Endothelial cell of umbilical vein (primary cell): ENCODE results near the gene MYO1E. TPM values are rescaled to one million over a fixed set of nuclear protein-coding genes. Genes with fewer than 3 reads are reported as not detected.
A peak's percentile ranks its signal among the peaks of the same experiment; 100 is the strongest.

ENCODE experiments used
- BruUV-seq: library from RNA; stranded (reverse); fragments of 400-500 nt; replicated peaks from 2 replicates; lab custom pipeline; 2021; lab: Mats Ljungman, UMichigan
- CTCF ChIA-PET: fragments of 300-600, 350-600 bp; sonication (Branson Sonifier 250); formaldehyde crosslinking; loops from one replicate; lab custom pipeline; 2021; ENCODE audit warnings: antibody characterized with exemption, inconsistent platforms; lab: Charles Lee
- POLR2A ChIA-PET: fragments of 300-600, 350-600 bp; sonication (Branson Sonifier 250); formaldehyde crosslinking; loops from one replicate; lab custom pipeline; 2021; ENCODE audit warnings: antibody characterized with exemption, inconsistent platforms; lab: Charles Lee
- DNase-seq: peaks from one replicate; pipeline ENCODE4 v3.0.0-alpha.2; 2011; ENCODE audit warnings: low read depth, low spot score
- FAIRE-seq: peaks from 2 replicates; lab custom pipeline; 2011; peaks lifted over from hg19 to GRCh38; lab: Jason Lieb, UNC
- H2AFZ ChIP-seq: 2 replicates; pipeline ENCODE4 v1.6.0; 2012; ENCODE audit warnings: low read depth, low read length, control low read depth, inconsistent platforms
- H3K27ac ChIP-seq: 2 replicates; pipeline ENCODE4 v1.5.1; 2011; ENCODE audit warnings: low read depth, mild to moderate bottlenecking, control low read depth, low read length, moderate library complexity; ENCODE audit not compliant: insufficient read depth
- H3K27me3 ChIP-seq, 2 experiments: 2 replicates each; pipeline versions ENCODE4 v1.6.0 to v1.6.1; 2011; ENCODE audit warnings: low read length in 2 of 2, mixed read lengths in 1 of 2; ENCODE audit not compliant: control insufficient read depth in 2 of 2, insufficient read depth in 2 of 2
- H3K36me3 ChIP-seq, 2 experiments: 2 replicates in 1 of 2; 3 replicates in 1 of 2; pipeline ENCODE4 v1.5.1; 2011; ENCODE audit warnings: low read length in 2 of 2, mild to moderate bottlenecking in 1 of 2, moderate library complexity in 1 of 2; ENCODE audit not compliant: control insufficient read depth in 2 of 2, insufficient read depth in 2 of 2; ENCODE audit errors: extremely low read depth in 1 of 2
- H3K4me1 ChIP-seq: 3 replicates; pipeline ENCODE4 v1.5.1; 2011; ENCODE audit warnings: mild to moderate bottlenecking, low read length; ENCODE audit not compliant: control insufficient read depth, insufficient read depth; ENCODE audit errors: extremely low read depth
- H3K4me2 ChIP-seq: 2 replicates; pipeline ENCODE4 v1.6.1; 2011; ENCODE audit warnings: low read length, control low read depth, mixed read lengths; ENCODE audit not compliant: insufficient read depth
- H3K4me3 ChIP-seq, 3 experiments: fragments of 200-600 bp in 1 of 3; sonication (generic), shearing (Covaris generic) in 1 of 3; replicated peaks in 1 of 3; 2 replicates each; pipeline ENCODE4 v1.5.1; 2011 to 2016; ENCODE audit warnings: control low read depth in 3 of 3, low read length in 3 of 3, mild to moderate bottlenecking in 2 of 3, inconsistent platforms in 1 of 3, low read depth in 1 of 3, moderate library complexity in 1 of 3; ENCODE audit not compliant: insufficient read depth in 1 of 3
- H3K79me2 ChIP-seq: 2 replicates; pipeline ENCODE4 v1.6.0; 2012; ENCODE audit warnings: low read length, inconsistent platforms; ENCODE audit not compliant: control insufficient read depth, insufficient read depth
- H3K9ac ChIP-seq: replicated peaks from 2 replicates; pipeline ENCODE3; 2011; ENCODE audit warnings: low read length, control low read depth; ENCODE audit not compliant: insufficient read depth; ENCODE audit errors: extremely low read depth
- H3K9me1 ChIP-seq: replicated peaks from 3 replicates; pipeline ENCODE4 v1.6.0; 2011; ENCODE audit warnings: mild to moderate bottlenecking, low read length; ENCODE audit not compliant: control insufficient read depth, insufficient read depth; ENCODE audit errors: extremely low read depth
- H3K9me3 ChIP-seq: replicated peaks from 2 replicates; pipeline ENCODE4 v1.5.1; 2012; ENCODE audit warnings: low read length, inconsistent platforms; ENCODE audit not compliant: control insufficient read depth, insufficient read depth
- H4K20me1 ChIP-seq: replicated peaks from 2 replicates; pipeline ENCODE3; 2011; ENCODE audit warnings: mild to moderate bottlenecking, low read length; ENCODE audit not compliant: control insufficient read depth, insufficient read depth; ENCODE audit errors: extremely low read depth
- CTCF ChIP-seq, 2 donors: IDR thresholded peaks; 1 replicate in 1 of 2; 2 replicates in 1 of 2; pipeline ENCODE4 v1.5.1; 2011; ENCODE audit warnings: low read length in 2 of 2, mild to moderate bottlenecking in 2 of 2, moderate library complexity in 2 of 2, control low read depth in 1 of 2, inconsistent platforms in 1 of 2, low read depth in 1 of 2; ENCODE audit not compliant: insufficient read depth in 1 of 2; ENCODE audit errors: extremely low read depth in 1 of 2
- EZH2 ChIP-seq: IDR thresholded peaks from 2 replicates; pipeline ENCODE4 v1.6.1; 2012; ENCODE audit warnings: borderline replicate concordance, low read depth, mild to moderate bottlenecking, moderate library complexity, low read length, inconsistent platforms; ENCODE audit not compliant: severe bottlenecking
- FOS ChIP-seq: IDR thresholded peaks from 2 replicates; pipeline ENCODE4 v1.6.1; 2011; ENCODE audit warnings: mild to moderate bottlenecking, low read length, moderate library complexity, borderline replicate concordance; ENCODE audit not compliant: insufficient read depth
- JUN ChIP-seq: IDR thresholded peaks from 2 replicates; pipeline ENCODE4 v1.6.1; 2011; ENCODE audit warnings: borderline replicate concordance, low read depth; ENCODE audit not compliant: insufficient read length, insufficient read depth
- POLR2A ChIP-seq: IDR thresholded peaks from 2 replicates; pipeline ENCODE4 v1.6.1; 2012; ENCODE audit warnings: low read depth, mild to moderate bottlenecking, control low read depth, low read length
- POLR2AphosphoS5 ChIP-seq: IDR thresholded peaks from 2 replicates; pipeline ENCODE4 v1.6.1; 2012; ENCODE audit warnings: low read depth, mild to moderate bottlenecking, control low read depth, low read length, moderate library complexity; ENCODE audit not compliant: insufficient read depth
- dilution Hi-C: fragments of 300-500 bp; cut with MboI; formaldehyde crosslinking; loops from one replicate; pipeline ENCODE4 v1.15.0; 2019; ENCODE audit warnings: low sequenced_read_pairs; ENCODE audit not compliant: extremely low pct_ligation_motif_present
- intact Hi-C: fragments of 100-400 bp; cut with micrococcal nuclease; formaldehyde crosslinking; loops from one replicate; pipeline ENCODE4 v1.10.0; 2022
- polyA plus RNA-seq, 4 experiments: library from polyadenylated mRNA; depleted of rRNA in 3 of 4; stranded (reverse) in 3 of 4; unstranded in 1 of 4; fragments of >200 nt; gene quantifications; 2 replicates each; pipeline versions ENCODE4 v1.2.1 to v1.2.3, GENCODE V29; 2011 to 2012; ENCODE audit warnings: missing spikeins in 1 of 4
- total RNA-seq: library from RNA; stranded (reverse); gene quantifications from 2 replicates; pipeline ENCODE4 v1.2.3, GENCODE V29; 2021

The MYO1E gene
- total and polyA plus RNA-seq, 2 donors (not counting 3 experiments of a cell fraction or from before 2014, with no cell fraction given), result 31.6 to 218 TPM

DNA sequence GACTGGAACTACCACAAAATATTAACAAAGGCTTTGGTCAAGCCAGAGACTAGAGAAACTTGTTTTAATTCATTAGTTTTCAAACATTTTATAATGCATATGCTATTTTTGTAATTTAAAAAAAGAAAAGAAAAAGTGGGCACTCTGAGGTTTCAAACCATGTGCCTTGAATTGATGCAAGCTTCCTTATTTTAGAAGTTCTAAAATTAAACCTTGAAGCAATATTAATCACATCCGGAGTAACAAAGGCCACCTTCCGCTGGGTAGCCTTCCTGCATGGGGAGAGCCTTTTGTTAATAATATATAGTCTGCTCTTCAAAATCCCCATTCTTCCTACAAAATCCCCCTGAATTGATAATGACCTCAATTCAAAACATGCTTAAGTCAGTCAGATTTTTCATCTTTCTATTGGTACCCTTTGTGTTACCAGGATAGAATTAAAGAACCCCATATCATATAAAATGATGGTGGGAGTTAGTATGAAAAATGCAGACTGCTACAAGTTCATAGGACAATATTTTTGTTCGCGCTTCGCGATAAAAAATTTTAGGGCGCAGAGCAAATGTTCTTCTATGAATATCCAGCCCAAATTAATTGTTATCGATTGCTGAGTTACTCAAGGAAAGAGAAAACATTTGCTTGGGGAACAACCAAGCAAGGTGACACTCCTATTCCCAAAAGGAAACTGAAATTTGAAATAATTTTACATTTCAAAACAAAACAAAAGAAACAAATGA, 135.4 kb downstream of the MYO1E start:
- H3K27me3 ChIP-seq, result no peaks in the 10 kb centered on the region
- peak; percentile 84 for DNase-seq
- ChIA-PET CTCF (interaction anchor here (0.6 to 1.4 kb wide), 2 partner anchors 10 kb away, joined by 3 to 4 read pairs; no protein-coding TSS in a partner anchor), POLR2A (no interaction called here)
- H3K4me2 ChIP-seq, result peak overlapping the region; percentile 71
- peaks cover 13% of the 10 kb centered on the region for H3K79me2 ChIP-seq
- H3K9ac ChIP-seq, result peak overlapping the region; percentile 64
- peaks cover 30% of the 10 kb centered on the region for H3K4me1 ChIP-seq
- H3K27ac ChIP-seq, result peak overlapping the region; percentile 92
- TF ChIP-seq FOS (peak; percentile 41), POLR2A (no peak), EZH2 (no peak), CTCF (IDR thresholded peaks at IDR 0.05; ENCODE audit: extremely low read depth in 1 of 2, insufficient read depth in 1 of 2, low read depth in 1 of 2, low read length in 2 of 2) (no peak), JUN (peak; percentile 69), POLR2AphosphoS5 (peak; percentile 67)
- dilution Hi-C loops, result no loop called here
- FAIRE-seq, result peak; percentile 73
- TSS peak; percentile 55 for BruUV-seq
- H4K20me1 ChIP-seq, result no peaks in the 10 kb centered on the region
- H3K9me1 ChIP-seq, result no peaks in the 10 kb centered on the region
- intact Hi-C loops, result loop anchor here (1.0 kb wide), 1 partner anchor 19 kb away; no protein-coding TSS in a partner anchor
- H3K9me3 ChIP-seq, result no peaks in the 10 kb centered on the region
- H3K4me3 ChIP-seq, result no peak overlapping the region
- H2AFZ ChIP-seq, result no peak overlapping the region
- H3K36me3 ChIP-seq, result no peaks in the 10 kb centered on the region
